ENCODE results near the gene VGLL4.

GRCh38 chr3:11616551-11616950 is 27.2 kb downstream of the VGLL4 start:
- TF ChIP-seq SP1 (IDR thresholded peaks at IDR 0.05; ENCODE audit: low read depth) (no peak), POLR2A (IDR thresholded peaks at IDR 0.05; ENCODE audit: borderline replicate concordance, extremely low read depth, insufficient read depth, insufficient read length) (no peak), REST (IDR thresholded peaks at IDR 0.05; ENCODE audit: low read depth) (no peak), RAD21 (IDR thresholded peaks at IDR 0.05; ENCODE audit: low read depth) (no peak)
- TF ChIP-seq, protein P1, sequence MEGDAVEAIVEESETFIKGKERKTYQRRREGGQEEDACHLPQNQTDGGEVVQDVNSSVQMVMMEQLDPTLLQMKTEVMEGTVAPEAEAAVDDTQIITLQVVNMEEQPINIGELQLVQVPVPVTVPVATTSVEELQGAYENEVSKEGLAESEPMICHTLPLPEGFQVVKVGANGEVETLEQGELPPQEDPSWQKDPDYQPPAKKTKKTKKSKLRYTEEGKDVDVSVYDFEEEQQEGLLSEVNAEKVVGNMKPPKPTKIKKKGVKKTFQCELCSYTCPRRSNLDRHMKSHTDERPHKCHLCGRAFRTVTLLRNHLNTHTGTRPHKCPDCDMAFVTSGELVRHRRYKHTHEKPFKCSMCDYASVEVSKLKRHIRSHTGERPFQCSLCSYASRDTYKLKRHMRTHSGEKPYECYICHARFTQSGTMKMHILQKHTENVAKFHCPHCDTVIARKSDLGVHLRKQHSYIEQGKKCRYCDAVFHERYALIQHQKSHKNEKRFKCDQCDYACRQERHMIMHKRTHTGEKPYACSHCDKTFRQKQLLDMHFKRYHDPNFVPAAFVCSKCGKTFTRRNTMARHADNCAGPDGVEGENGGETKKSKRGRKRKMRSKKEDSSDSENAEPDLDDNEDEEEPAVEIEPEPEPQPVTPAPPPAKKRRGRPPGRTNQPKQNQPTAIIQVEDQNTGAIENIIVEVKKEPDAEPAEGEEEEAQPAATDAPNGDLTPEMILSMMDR (IDR thresholded peaks at IDR 0.05 in 2 of 3, conservative IDR thresholded peaks at IDR 0.05 in 1 of 3; ENCODE audit: borderline replicate concordance in 1 of 3, insufficient read depth in 1 of 3, low read depth in 2 of 3, low read length in 2 of 3): no peak
